CD4-positive, alpha-beta memory T cell (primary cell): Measurements from ENCODE around the gene THAP12. TPM values are rescaled to one million over a fixed set of nuclear protein-coding genes. Genes with fewer than 3 reads are reported as not detected.

Experiments used
- CTCF ChIA-PET: fragments of 350-600 bp; sonication (Branson Sonifier 250); formaldehyde crosslinking; loops from one replicate; lab custom pipeline; 2021; ENCODE audit warnings: inconsistent platforms; ENCODE audit not compliant: partially characterized antibody; lab: Charles Lee
- POLR2A ChIA-PET: fragments of 350-600 bp; sonication (Branson Sonifier 250); formaldehyde crosslinking; loops from one replicate; lab custom pipeline; 2021; ENCODE audit not compliant: partially characterized antibody; lab: Charles Lee
- DNase-seq, 5 donors: peaks; one replicate each; pipeline versions ENCODE4 v3.0.0 to v3.0.0-alpha.2; 2020 to 2022; ENCODE audit warnings: mixed read lengths in 1 of 5
- H3K27ac ChIP-seq: one replicate; pipeline ENCODE4 v1.7.0; 2013; ENCODE audit warnings: low read depth, low read length
- H3K27me3 ChIP-seq: 2 replicates; pipeline ENCODE4 v1.7.0; 2013; ENCODE audit warnings: mild to moderate bottlenecking, low read length, moderate library complexity; ENCODE audit not compliant: insufficient read depth
- H3K36me3 ChIP-seq: 2 replicates; pipeline ENCODE4 v1.7.0; 2013; ENCODE audit warnings: mild to moderate bottlenecking, low read length, moderate library complexity; ENCODE audit not compliant: insufficient read depth
- H3K4me1 ChIP-seq: 2 replicates; pipeline ENCODE4 v1.7.0; 2013; ENCODE audit warnings: mild to moderate bottlenecking, low read length, moderate library complexity; ENCODE audit not compliant: insufficient read depth
- H3K4me3 ChIP-seq, 2 donors: one replicate each; pipeline ENCODE4 v1.7.0; 2013; ENCODE audit warnings: low read length in 2 of 2, mild to moderate bottlenecking in 1 of 2
- H3K9me3 ChIP-seq, 2 donors: one replicate each; pipeline ENCODE4 v1.7.0; 2013; ENCODE audit warnings: low read length in 2 of 2, control low read depth in 1 of 2; ENCODE audit not compliant: control insufficient read depth in 1 of 2
- H3K27ac Mint-ChIP-seq, 7 donors: one replicate each; pipeline ENCODE4 v1.8.0; 2020 to 2021; ENCODE audit warnings: mixed read lengths in 7 of 7, mild to moderate bottlenecking in 6 of 7, inconsistent platforms in 3 of 7, moderate library complexity in 3 of 7
- H3K27me3 Mint-ChIP-seq, 2 donors: one replicate each; pipeline ENCODE4 v1.8.0; 2020 to 2021; ENCODE audit warnings: mixed read lengths in 2 of 2
- H3K36me3 Mint-ChIP-seq, 2 donors: one replicate each; pipeline ENCODE4 v1.8.0; 2020 to 2021; ENCODE audit warnings: mixed read lengths in 2 of 2, inconsistent platforms in 1 of 2, mild to moderate bottlenecking in 1 of 2
- H3K4me1 Mint-ChIP-seq, 4 donors: one replicate each; pipeline ENCODE4 v1.8.0; 2020 to 2021; ENCODE audit warnings: mixed read lengths in 4 of 4, mild to moderate bottlenecking in 1 of 4
- H3K4me3 Mint-ChIP-seq, 8 donors: one replicate each; pipeline ENCODE4 v1.8.0; 2020 to 2021; ENCODE audit warnings: mixed read lengths in 8 of 8, mild to moderate bottlenecking in 7 of 8, moderate library complexity in 6 of 8, inconsistent platforms in 3 of 8
- H3K9me3 Mint-ChIP-seq, 8 donors: one replicate each; pipeline ENCODE4 v1.8.0; 2020 to 2021; ENCODE audit warnings: mixed read lengths in 8 of 8, mild to moderate bottlenecking in 5 of 8, inconsistent platforms in 3 of 8, moderate library complexity in 1 of 8
- intact Hi-C: fragments of 100-400 bp; cut with micrococcal nuclease; formaldehyde crosslinking; loops from one replicate; pipeline ENCODE4 v1.15.1; 2023
- polyA plus RNA-seq, 2 donors: library from polyadenylated mRNA; unstranded; fragments of 300-500 nt; fragmentation: Illumina TruSeq; gene quantifications; one replicate each; pipeline ENCODE4 v1.2.3, GENCODE V29; 2021
- total RNA-seq, 2 experiments: library from RNA; stranded (reverse); gene quantifications; one replicate each; pipeline ENCODE4 v1.2.3, GENCODE V29; 2021

THAP12 gene
- total and polyA plus RNA-seq, 4 experiments from 2014 or later: 53.7 to 76.2 (median 62.8) TPM

GRCh38 chr11:76379807-76380158, 1.1 kb downstream of the THAP12 start:
- DNase-seq: no peak
- H3K27me3 Mint-ChIP-seq: no peaks in the 10 kb centered on the region
- H3K27me3 ChIP-seq: no peaks in the 10 kb centered on the region
- H3K36me3 ChIP-seq: no peaks in the 10 kb centered on the region
- CTCF ChIA-PET: interaction anchor here (1.5 kb wide), 1 partner anchor 172 kb away, joined by 3 read pairs; no protein-coding TSS in a partner anchor
- POLR2A ChIA-PET: interaction anchor here (0.9 kb wide), 1 partner anchor 65 kb away, joined by 4 read pairs; the partner anchor contains the start of gene EMSY
- H3K27ac Mint-ChIP-seq: peak overlapping the region; percentile 88 to 96 (median 95)
- peaks cover 47 to 76% (median 59%) of the 10 kb centered on the region in 4 donors for H3K4me1 Mint-ChIP-seq
- H3K9me3 ChIP-seq: no peaks in the 10 kb centered on the region
- no peaks in the 10 kb centered on the region for H3K9me3 Mint-ChIP-seq
- peaks cover 64% of the 10 kb centered on the region for H3K4me1 ChIP-seq
- peak overlapping the region; percentile 89 to 99 (median 98) for H3K4me3 Mint-ChIP-seq
- H3K27ac ChIP-seq: peak overlapping the region; percentile 68
- peaks cover 3 to 11% of the 10 kb centered on the region in 2 donors for H3K36me3 Mint-ChIP-seq
- peak overlapping the region; percentile 54 to 65 for H3K4me3 ChIP-seq
- intact Hi-C loops: loop anchor here (2.0 kb wide), 2 partner anchors 145 to 173 kb away; partner anchors contain the start of gene WNT11

- peaks cover 63% of the 10 kb centered on the region for H3K4me1 ChIP-seq
- Mint-ChIP-seq H3K36me3 (peaks cover 0 to 11% of the 10 kb centered on the region in 2 donors), H3K4me3 (peak overlapping the region in 5 of 8 donors; percentile 21 to 72 (median 61)), H3K9me3 (no peaks in the 10 kb centered on the region), H3K27ac (peak overlapping the region in 6 of 7 donors; percentile 34 to 76 (median 52)), H3K27me3 (no peaks in the 10 kb centered on the region), H3K4me1 (peaks cover 47 to 74% (median 62%) of the 10 kb centered on the region in 4 donors)
- H3K9me3 ChIP-seq: no peaks in the 10 kb centered on the region
- H3K4me3 ChIP-seq: no peak overlapping the region
- ChIA-PET POLR2A (no interaction called here), CTCF (no interaction called here)
- H3K36me3 ChIP-seq: no peaks in the 10 kb centered on the region
- intact Hi-C loops: no loop called here
- H3K27ac ChIP-seq: no peak overlapping the region
- H3K27me3 ChIP-seq: no peaks in the 10 kb centered on the region
- DNase-seq: no peak
These were observed 4.0 kb downstream of the THAP12 start for GRCh38 chr11:76376746-76377558.

- Histone ChIP-seq H3K4me3 (no peak overlapping the region), H3K27me3 (no peaks in the 10 kb centered on the region), H3K4me1 (peaks cover 33% of the 10 kb centered on the region), H3K9me3 (no peaks in the 10 kb centered on the region), H3K27ac (no peak overlapping the region), H3K36me3 (no peaks in the 10 kb centered on the region)
- POLR2A ChIA-PET: no interaction called here
- CTCF ChIA-PET: no interaction called here
- Mint-ChIP-seq H3K9me3 (no peaks in the 10 kb centered on the region), H3K4me1 (peaks cover 40 to 74% (median 54%) of the 10 kb centered on the region in 4 donors), H3K4me3 (peak overlapping the region in 1 of 8 donors; percentile 31), H3K36me3 (peaks cover 0 to under 1% of the 10 kb centered on the region in 2 donors), H3K27me3 (no peaks in the 10 kb centered on the region), H3K27ac (peak overlapping the region in 4 of 7 donors; percentile 15 to 63 (median 51))
- DNase-seq: no peak
- intact Hi-C loops: no loop called here
These were observed 9.8 kb downstream of the THAP12 start for GRCh38 chr11:76371170-76371569.

- H3K27me3 Mint-ChIP-seq: no peaks in the 10 kb centered on the region
- no peak for DNase-seq
- no peaks in the 10 kb centered on the region for H3K36me3 ChIP-seq
- no peak overlapping the region for H3K27ac Mint-ChIP-seq
- no peaks in the 10 kb centered on the region for H3K9me3 Mint-ChIP-seq
- H3K4me1 Mint-ChIP-seq: peaks cover 39 to 70% (median 52%) of the 10 kb centered on the region in 4 donors
- no peak overlapping the region for H3K4me3 ChIP-seq
- H3K9me3 ChIP-seq: no peaks in the 10 kb centered on the region
- ChIA-PET CTCF (no interaction called here), POLR2A (no interaction called here)
- no peak overlapping the region for H3K4me3 Mint-ChIP-seq
- H3K4me1 ChIP-seq: peaks cover 21% of the 10 kb centered on the region
- intact Hi-C loops: no loop called here
- H3K27me3 ChIP-seq: no peaks in the 10 kb centered on the region
- H3K27ac ChIP-seq: no peak overlapping the region
- H3K36me3 Mint-ChIP-seq: peaks cover 9 to 12% of the 10 kb centered on the region in 2 donors
These were observed 11.5 kb downstream of the THAP12 start for GRCh38 chr11:76369406-76369805.

GRCh38 chr11:76368490-76368889, 12.4 kb downstream of the THAP12 start:
- intact Hi-C loops: no loop called here
- no peak overlapping the region for H3K4me3 Mint-ChIP-seq
- Histone ChIP-seq H3K4me3 (no peak overlapping the region), H3K9me3 (no peaks in the 10 kb centered on the region), H3K4me1 (peaks cover 15% of the 10 kb centered on the region), H3K36me3 (no peaks in the 10 kb centered on the region), H3K27me3 (no peaks in the 10 kb centered on the region), H3K27ac (no peak overlapping the region)
- peak overlapping the region in 1 of 7 donors; percentile 84 for H3K27ac Mint-ChIP-seq
- no peaks in the 10 kb centered on the region for H3K9me3 Mint-ChIP-seq
- DNase-seq: no peak
- H3K4me1 Mint-ChIP-seq: peaks cover 37 to 64% (median 46%) of the 10 kb centered on the region in 4 donors
- CTCF ChIA-PET: no interaction called here
- POLR2A ChIA-PET: no interaction called here
- H3K27me3 Mint-ChIP-seq: no peaks in the 10 kb centered on the region
- H3K36me3 Mint-ChIP-seq: peaks cover 11 to 17% of the 10 kb centered on the region in 2 donors

GRCh38 chr11:76365038-76365679, 15.8 kb downstream of the THAP12 start:
- H3K9me3 Mint-ChIP-seq: no peaks in the 10 kb centered on the region
- H3K27me3 ChIP-seq: no peaks in the 10 kb centered on the region
- no peaks in the 10 kb centered on the region for H3K4me1 ChIP-seq
- no peak overlapping the region for H3K4me3 Mint-ChIP-seq
- intact Hi-C loops: no loop called here
- H3K36me3 ChIP-seq: peaks cover 2% of the 10 kb centered on the region
- H3K27me3 Mint-ChIP-seq: no peaks in the 10 kb centered on the region
- CTCF ChIA-PET: no interaction called here
- H3K27ac ChIP-seq: no peak overlapping the region
- H3K36me3 Mint-ChIP-seq: peaks cover 30 to 39% of the 10 kb centered on the region in 2 donors
- DNase-seq: no peak
- H3K27ac Mint-ChIP-seq: peak overlapping the region in 2 of 7 donors; percentile 29 to 62
- POLR2A ChIA-PET: no interaction called here
- peaks cover 26 to 50% (median 35%) of the 10 kb centered on the region in 4 donors for H3K4me1 Mint-ChIP-seq
- no peak overlapping the region for H3K4me3 ChIP-seq
- H3K9me3 ChIP-seq: no peaks in the 10 kb centered on the region

- Mint-ChIP-seq H3K27ac (no peak overlapping the region), H3K27me3 (no peaks in the 10 kb centered on the region)
- CTCF ChIA-PET: no interaction called here
These were observed 18.2 kb downstream of the THAP12 start for GRCh38 chr11:76362716-76363115.

More at GRCh38 chr11:76362716-76363115, 18.2 kb downstream of the THAP12 start:
- Mint-ChIP-seq H3K4me3 (no peak overlapping the region), H3K9me3 (no peaks in the 10 kb centered on the region), H3K36me3 (peaks cover 41 to 60% of the 10 kb centered on the region in 2 donors), H3K4me1 (peaks cover 10 to 27% (median 14%) of the 10 kb centered on the region in 4 donors)
- Histone ChIP-seq H3K4me3 (no peak overlapping the region), H3K27me3 (no peaks in the 10 kb centered on the region), H3K4me1 (no peaks in the 10 kb centered on the region), H3K36me3 (peaks cover 7% of the 10 kb centered on the region), H3K27ac (no peak overlapping the region), H3K9me3 (no peaks in the 10 kb centered on the region)
- POLR2A ChIA-PET: no interaction called here
- no peak for DNase-seq
- intact Hi-C loops: no loop called here
